Measurements from ENCODE around the gene ZNF423.

- TF ChIP-seq CTCF (IDR thresholded peaks at IDR 0.05; ENCODE audit: low read depth, low read length, poor library complexity, severe bottlenecking), result no peak
- no peak for TF ChIP-seq EZH2phosphoT487 (IDR thresholded peaks at IDR 0.05; ENCODE audit: borderline replicate concordance, low read length)
Observed at GRCh38 chr16:49504626-49505025, 351.3 kb downstream of the ZNF423 start.

All from DOHH2 (cell line).